OCI-LY3 (cell line): ENCODE results near the gene SLC26A11.

Experiments used
- H2AFZ ChIP-seq: fragments of 200-600, 300-600 bp; shearing (Covaris generic); 2 replicates; pipeline ENCODE4 v1.6.0; 2014; ENCODE audit warnings: antibody characterized with exemption, low read depth, low read length
- H3K27ac ChIP-seq: fragments of 200-600, 300-600 bp; sonication (generic); 2 replicates; pipeline ENCODE4 v1.5.1; 2014; ENCODE audit warnings: mild to moderate bottlenecking, low read length, moderate library complexity, mixed read lengths
- H3K27me3 ChIP-seq: fragments of 200-600, 300-600 bp; sonication (generic); 2 replicates; pipeline ENCODE4 v1.6.1; 2014; ENCODE audit warnings: low read depth, low read length, mixed read lengths
- H3K36me3 ChIP-seq: fragments of 200-600, 300-600 bp; sonication (generic); replicated peaks from 2 replicates; pipeline ENCODE3; 2014; ENCODE audit warnings: low read depth, low read length, mixed read lengths
- H3K4me1 ChIP-seq: fragments of 300-600, 200-600 bp; sonication (generic); 2 replicates; pipeline ENCODE4 v1.6.1; 2014; ENCODE audit warnings: low read length, mixed read lengths
- H3K4me2 ChIP-seq: fragments of 200-600, 300-600 bp; sonication (generic); 2 replicates; pipeline ENCODE4 v1.6.1; 2014; ENCODE audit warnings: low read length, mixed read lengths
- H3K4me3 ChIP-seq: fragments of 300-600, 200-600 bp; sonication (generic); 2 replicates; pipeline ENCODE4 v1.5.1; 2014; ENCODE audit warnings: antibody characterized with exemption, mild to moderate bottlenecking, low read length, moderate library complexity
- H3K79me2 ChIP-seq: fragments of 300-600, 200-600 bp; shearing (Covaris generic); 2 replicates; pipeline ENCODE4 v1.6.1; 2014; ENCODE audit warnings: mild to moderate bottlenecking, low read length, mixed read lengths
- H3K9ac ChIP-seq: fragments of 300-600, 200-600 bp; shearing (Covaris generic); 2 replicates; pipeline ENCODE4 v1.6.0; 2014; ENCODE audit warnings: mild to moderate bottlenecking, low read length, moderate library complexity
- H3K9me3 ChIP-seq: fragments of 200-600, 300-600 bp; shearing (Covaris generic); 2 replicates; pipeline ENCODE4 v1.6.1; 2014; ENCODE audit warnings: low read length, mixed read lengths; ENCODE audit not compliant: insufficient read depth
- H4K20me1 ChIP-seq: fragments of 200-600, 300-600 bp; sonication (generic); 2 replicates; pipeline ENCODE4 v1.6.1; 2016; ENCODE audit warnings: low read length, mixed read lengths; ENCODE audit not compliant: insufficient read depth
- CTCF ChIP-seq: fragments of 200-600, 300-600 bp; sonication (generic); IDR thresholded peaks from 2 replicates; pipeline ENCODE4 v1.5.1; 2014; ENCODE audit warnings: antibody characterized with exemption, low read length, low read depth
- EZH2phosphoT487 ChIP-seq: fragments of 200-600 bp; shearing (Covaris generic); IDR thresholded peaks from 2 replicates; pipeline ENCODE4 v1.6.1; 2018; ENCODE audit warnings: antibody characterized with exemption, mixed run types, low read depth

SLC26A11 gene

GRCh38 chr17:80202197-80202596 is 18.0 kb upstream of the SLC26A11 start:
- TF ChIP-seq EZH2phosphoT487 (no peak), CTCF (no peak)
- Histone ChIP-seq H3K27me3 (no peaks in the 10 kb centered on the region), H3K4me3 (no peak overlapping the region), H3K4me1 (no peaks in the 10 kb centered on the region), H3K27ac (no peak overlapping the region), H3K4me2 (no peak overlapping the region), H3K9ac (no peak overlapping the region), H2AFZ (no peak overlapping the region), H3K9me3 (no peaks in the 10 kb centered on the region), H3K36me3 (no peaks in the 10 kb centered on the region), H3K79me2 (no peaks in the 10 kb centered on the region), H4K20me1 (no peaks in the 10 kb centered on the region)

GRCh38 chr17:80203471-80203963 is 16.7 kb upstream of the SLC26A11 start:
- no peaks in the 10 kb centered on the region for H3K9me3 ChIP-seq
- no peak overlapping the region for H3K9ac ChIP-seq
- H4K20me1 ChIP-seq, result no peaks in the 10 kb centered on the region

GRCh38 chr17:80204626-80205468 is 15.4 kb upstream of the SLC26A11 start:
- no peak overlapping the region for H3K4me3 ChIP-seq
- H3K27me3 ChIP-seq, result no peaks in the 10 kb centered on the region
- H3K27ac ChIP-seq, result no peak overlapping the region
- H3K79me2 ChIP-seq, result no peaks in the 10 kb centered on the region
- no peak overlapping the region for H3K9ac ChIP-seq
- no peak overlapping the region for H3K4me2 ChIP-seq
- H3K9me3 ChIP-seq, result no peaks in the 10 kb centered on the region
- peaks cover 2% of the 10 kb centered on the region for H3K36me3 ChIP-seq
- H4K20me1 ChIP-seq, result no peaks in the 10 kb centered on the region
- no peak overlapping the region for H2AFZ ChIP-seq
- TF ChIP-seq CTCF (no peak), EZH2phosphoT487 (no peak)
- no peaks in the 10 kb centered on the region for H3K4me1 ChIP-seq

More at GRCh38 chr17:80203471-80203963, 16.7 kb upstream of the SLC26A11 start:
- Histone ChIP-seq H3K27me3 (no peaks in the 10 kb centered on the region), H2AFZ (no peak overlapping the region), H3K27ac (no peak overlapping the region), H3K4me1 (no peaks in the 10 kb centered on the region), H3K36me3 (no peaks in the 10 kb centered on the region), H3K79me2 (no peaks in the 10 kb centered on the region), H3K4me3 (no peak overlapping the region), H3K4me2 (no peak overlapping the region)
- TF ChIP-seq CTCF (no peak), EZH2phosphoT487 (no peak)

- Histone ChIP-seq H3K9ac (no peak overlapping the region), H3K79me2 (no peaks in the 10 kb centered on the region), H2AFZ (no peak overlapping the region), H3K36me3 (peaks cover 5% of the 10 kb centered on the region), H3K27me3 (no peaks in the 10 kb centered on the region), H3K4me1 (no peaks in the 10 kb centered on the region), H3K27ac (no peak overlapping the region), H3K4me2 (no peak overlapping the region), H3K4me3 (no peak overlapping the region), H3K9me3 (no peaks in the 10 kb centered on the region), H4K20me1 (no peaks in the 10 kb centered on the region)
- TF ChIP-seq CTCF (no peak), EZH2phosphoT487 (no peak)
Observed at GRCh38 chr17:80205811-80206210, 14.4 kb upstream of the SLC26A11 start.
